Right atrium auricular region (tissue), 2 donors: Measurements from ENCODE around the gene MPPE1. TPM values are rescaled to one million over a fixed set of nuclear protein-coding genes. Genes with fewer than 3 reads are reported as not detected.

Source experiments
- DNase-seq: peaks from one replicate; pipeline ENCODE4 v3.0.0-alpha.2; 2019; ENCODE audit warnings: low spot score
- H3K27ac ChIP-seq, 2 donors: fragments of 200-600 bp; sonication (generic); 1 replicate in 1 of 2; 2 replicates in 1 of 2; pipeline ENCODE4 v1.5.1; 2016 to 2019
- H3K27me3 ChIP-seq, 2 donors: fragments of 200-600 bp; sonication (generic); one replicate each; pipeline versions ENCODE4 v1.5.1 to v1.6.0; 2017 to 2019
- H3K36me3 ChIP-seq: fragments of 200-600 bp; sonication (generic); one replicate; pipeline ENCODE4 v1.5.1; 2016
- H3K4me1 ChIP-seq, 2 donors: fragments of 200-600 bp; sonication (generic); one replicate each; pipeline versions ENCODE4 v1.5.1 to v1.6.0; 2017 to 2019
- H3K4me3 ChIP-seq, 2 donors: fragments of 200-600 bp; sonication (generic); 1 replicate in 1 of 2; 2 replicates in 1 of 2; pipeline ENCODE4 v1.5.1; 2017 to 2019; ENCODE audit warnings: mild to moderate bottlenecking in 1 of 2, moderate library complexity in 1 of 2
- H3K9me3 ChIP-seq, 2 donors: fragments of 200-600 bp; sonication (generic); one replicate each; pipeline ENCODE4 v1.5.1; 2019
- CTCF ChIP-seq, 2 donors: fragments of 200-600 bp; sonication (generic); IDR thresholded peaks; one replicate each; pipeline ENCODE4 v1.5.1; 2019; ENCODE audit warnings: antibody characterized with exemption in 2 of 2
- total RNA-seq, 2 donors: library from RNA; depleted of rRNA; stranded (reverse); fragments of >200 nt; gene quantifications; one replicate each; pipeline ENCODE4 v1.1.0, GENCODE V29; 2016

The MPPE1 gene
- total RNA-seq, 2 donors from 2014 or later = 18.7 to 28.9 TPM

GRCh38 chr18:11889284-11889683, 18.8 kb downstream of the MPPE1 start:
- no peak for TF ChIP-seq CTCF (IDR thresholded peaks at IDR 0.05)

GRCh38 chr18:11888726-11889125, 19.4 kb downstream of the MPPE1 start:
- Histone ChIP-seq H3K27me3 (no peaks in the 10 kb centered on the region), H3K36me3 (peaks cover 55% of the 10 kb centered on the region), H3K4me3 (no peak overlapping the region), H3K27ac (no peak overlapping the region), H3K4me1 (no peaks in the 10 kb centered on the region), H3K9me3 (no peaks in the 10 kb centered on the region)
- no peak for DNase-seq
- no peak for TF ChIP-seq CTCF (IDR thresholded peaks at IDR 0.05)

More at GRCh38 chr18:11889284-11889683, 18.8 kb downstream of the MPPE1 start:
- peaks cover 49% of the 10 kb centered on the region for H3K36me3 ChIP-seq
- H3K27me3 ChIP-seq = no peaks in the 10 kb centered on the region
- H3K27ac ChIP-seq = no peak overlapping the region
- no peak for DNase-seq
- no peaks in the 10 kb centered on the region for H3K4me1 ChIP-seq
- no peaks in the 10 kb centered on the region for H3K9me3 ChIP-seq
- no peak overlapping the region for H3K4me3 ChIP-seq

GRCh38 chr18:11887328-11888128, 20.6 kb downstream of the MPPE1 start:
- H3K4me3 ChIP-seq = no peak overlapping the region
- DNase-seq = no peak
- no peaks in the 10 kb centered on the region for H3K9me3 ChIP-seq
- H3K4me1 ChIP-seq = no peaks in the 10 kb centered on the region
- peaks cover 55% of the 10 kb centered on the region for H3K36me3 ChIP-seq
- no peak overlapping the region for H3K27ac ChIP-seq
- no peak for TF ChIP-seq CTCF (IDR thresholded peaks at IDR 0.05)
- H3K27me3 ChIP-seq = no peaks in the 10 kb centered on the region

GRCh38 chr18:11886577-11887110, 21.5 kb downstream of the MPPE1 start:
- peaks cover 62% of the 10 kb centered on the region for H3K36me3 ChIP-seq
- H3K27ac ChIP-seq = no peak overlapping the region
- no peaks in the 10 kb centered on the region for H3K4me1 ChIP-seq
- H3K4me3 ChIP-seq = no peak overlapping the region
- TF ChIP-seq CTCF (IDR thresholded peaks at IDR 0.05) = no peak
- no peaks in the 10 kb centered on the region for H3K9me3 ChIP-seq
- DNase-seq = no peak
- no peaks in the 10 kb centered on the region for H3K27me3 ChIP-seq

GRCh38 chr18:11885278-11885947, 22.7 kb downstream of the MPPE1 start:
- H3K36me3 ChIP-seq = peaks cover 64% of the 10 kb centered on the region

More at GRCh38 chr18:11885278-11885947, 22.7 kb downstream of the MPPE1 start:
- Histone ChIP-seq H3K27ac (no peak overlapping the region), H3K4me3 (no peak overlapping the region), H3K27me3 (no peaks in the 10 kb centered on the region), H3K9me3 (no peaks in the 10 kb centered on the region), H3K4me1 (no peaks in the 10 kb centered on the region)
- TF ChIP-seq CTCF (IDR thresholded peaks at IDR 0.05) = no peak
- no peak for DNase-seq
